GM23248 (cell line): ENCODE results near the gene JAM2.

Experiments used
- EZH2 ChIP-seq: fragments of 200-600 bp; sonication (generic); IDR thresholded peaks from 2 replicates; pipeline ENCODE4 v1.6.1; 2018; ENCODE audit warnings: antibody characterized with exemption, mild to moderate bottlenecking; ENCODE audit not compliant: insufficient read depth, poor library complexity, severe bottlenecking
- EZH2phosphoT487 ChIP-seq: fragments of 200-600 bp; sonication (generic); IDR thresholded peaks from 2 replicates; pipeline ENCODE4 v1.6.1; 2018; ENCODE audit warnings: antibody characterized with exemption, moderate library complexity, mild to moderate bottlenecking, low read depth; ENCODE audit not compliant: insufficient read depth

GRCh38 chr21:25664491-25664931 is 25.5 kb downstream of the JAM2 start:
- TF ChIP-seq EZH2: no peak
- TF ChIP-seq EZH2phosphoT487: no peak
